Daoy (cell line): ENCODE data around the gene TNPO2. TPM values are rescaled to one million over a fixed set of nuclear protein-coding genes. Genes with fewer than 3 reads are reported as not detected.
A peak's percentile ranks its signal among the peaks of the same experiment; 100 is the strongest.

Experiments used
- DNase-seq: peaks from one replicate; pipeline ENCODE4 v3.0.0-alpha.2; 2015; ENCODE audit warnings: low read depth
- total RNA-seq: library from RNA; depleted of rRNA; stranded (reverse); fragments of >200 nt; shearing (Covaris generic); gene quantifications from 2 replicates; pipeline ENCODE4 v1.2.3, GENCODE V29; 2014

The TNPO2 gene
- total RNA-seq, 1 experiment from 2014 or later: 18.2 TPM

DNA sequence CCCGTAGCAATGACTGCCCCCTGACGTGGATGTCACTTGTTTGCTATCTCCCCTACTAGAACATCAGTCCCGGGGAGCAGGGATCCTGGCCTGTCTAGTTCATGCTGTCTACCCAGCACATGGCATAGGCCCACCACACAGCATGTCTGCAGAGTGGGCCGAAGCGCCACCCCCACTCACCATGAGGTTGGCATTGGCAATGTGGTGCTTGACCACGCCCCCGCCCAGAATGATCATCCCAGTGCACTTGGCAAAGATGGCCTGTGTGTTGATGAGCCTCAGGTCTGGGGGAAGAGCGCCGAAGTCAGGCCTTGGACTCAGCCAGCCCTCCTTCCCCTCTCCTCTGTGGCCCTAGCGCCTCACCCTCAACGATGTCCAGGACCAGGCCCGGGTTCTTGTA, 46.8 kb downstream of the TNPO2 start:
- DNase-seq: no peak

DNA sequence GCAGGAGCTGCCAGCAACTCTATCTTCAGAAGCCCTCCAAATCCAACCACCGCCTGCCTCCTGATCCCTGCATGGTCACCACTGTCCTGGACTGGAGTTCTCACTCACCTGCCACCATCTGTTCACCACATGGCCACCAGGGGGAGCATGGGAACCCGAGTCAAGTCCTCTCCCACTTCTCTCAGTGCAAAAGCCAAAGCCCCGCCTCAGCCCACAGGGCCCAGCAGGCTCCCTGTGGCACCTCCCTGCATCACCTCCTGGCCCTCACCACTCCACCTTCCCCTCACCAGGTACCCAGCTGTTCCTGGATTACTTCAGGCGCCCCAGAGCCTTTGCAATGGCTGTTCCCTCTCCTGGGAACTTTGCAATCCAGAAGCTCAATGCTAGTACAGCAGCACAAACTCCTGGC, 47.3 kb downstream of the TNPO2 start:
- DNase-seq: peak; percentile 83

DNA sequence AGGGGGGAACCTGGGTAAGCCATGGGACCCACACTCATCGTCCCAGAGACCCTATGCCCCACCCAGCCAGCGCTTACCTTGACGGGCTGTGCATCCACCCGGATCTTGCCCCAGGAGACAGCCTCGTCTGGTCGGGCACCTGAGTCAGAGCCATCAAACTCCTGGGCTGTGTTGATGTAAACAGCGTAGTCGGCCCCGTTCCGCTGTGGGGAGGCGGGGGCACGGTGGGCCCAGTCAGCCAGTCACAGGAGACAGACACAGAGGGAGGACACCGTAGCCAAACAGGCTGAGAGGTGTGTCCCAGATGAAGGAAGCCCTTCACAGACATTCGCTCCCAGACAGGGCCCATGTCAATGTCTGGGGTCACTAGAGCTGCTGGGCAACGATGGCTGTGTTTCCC, 47.8 kb downstream of the TNPO2 start:
- DNase-seq: no peak

DNA sequence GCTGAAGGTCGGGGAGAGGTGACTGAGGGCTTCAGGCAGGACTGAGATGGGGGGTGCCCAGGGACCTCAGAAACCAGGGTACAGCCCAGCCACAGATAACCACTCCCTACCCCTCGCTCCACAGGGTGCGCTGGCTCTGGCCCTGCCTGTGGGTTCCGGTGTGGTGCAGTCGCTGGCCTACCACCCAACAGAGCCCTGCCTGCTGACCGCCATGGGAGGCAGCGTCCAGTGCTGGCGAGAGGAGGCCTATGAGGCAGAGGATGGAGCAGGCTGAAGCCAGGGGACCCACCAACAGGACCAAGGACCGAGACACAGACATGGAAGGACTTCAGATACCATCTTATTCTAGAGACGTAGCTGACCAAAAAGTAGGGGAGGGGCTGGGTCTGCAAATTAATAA, 48.3 kb downstream of the TNPO2 start:
- DNase-seq: no peak

DNA sequence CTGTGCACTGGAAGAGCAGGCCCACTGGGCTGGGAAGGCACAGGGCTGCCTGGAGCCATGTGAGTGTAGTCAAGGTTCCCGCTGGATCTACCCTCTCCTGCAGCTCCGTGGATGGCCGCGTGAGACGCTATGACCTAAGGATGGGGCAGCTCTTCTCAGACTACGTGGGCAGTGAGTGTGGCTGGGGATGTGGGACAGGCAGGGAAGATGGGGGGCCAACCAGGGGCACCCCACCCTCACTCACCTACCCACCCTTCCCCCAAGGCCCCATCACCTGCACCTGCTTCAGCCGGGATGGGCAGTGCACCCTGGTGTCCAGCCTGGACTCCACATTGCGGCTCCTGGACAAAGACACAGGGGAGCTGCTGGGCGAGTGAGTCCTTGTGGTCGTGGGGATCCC, 51.0 kb downstream of the TNPO2 start:
- no peak for DNase-seq

DNA sequence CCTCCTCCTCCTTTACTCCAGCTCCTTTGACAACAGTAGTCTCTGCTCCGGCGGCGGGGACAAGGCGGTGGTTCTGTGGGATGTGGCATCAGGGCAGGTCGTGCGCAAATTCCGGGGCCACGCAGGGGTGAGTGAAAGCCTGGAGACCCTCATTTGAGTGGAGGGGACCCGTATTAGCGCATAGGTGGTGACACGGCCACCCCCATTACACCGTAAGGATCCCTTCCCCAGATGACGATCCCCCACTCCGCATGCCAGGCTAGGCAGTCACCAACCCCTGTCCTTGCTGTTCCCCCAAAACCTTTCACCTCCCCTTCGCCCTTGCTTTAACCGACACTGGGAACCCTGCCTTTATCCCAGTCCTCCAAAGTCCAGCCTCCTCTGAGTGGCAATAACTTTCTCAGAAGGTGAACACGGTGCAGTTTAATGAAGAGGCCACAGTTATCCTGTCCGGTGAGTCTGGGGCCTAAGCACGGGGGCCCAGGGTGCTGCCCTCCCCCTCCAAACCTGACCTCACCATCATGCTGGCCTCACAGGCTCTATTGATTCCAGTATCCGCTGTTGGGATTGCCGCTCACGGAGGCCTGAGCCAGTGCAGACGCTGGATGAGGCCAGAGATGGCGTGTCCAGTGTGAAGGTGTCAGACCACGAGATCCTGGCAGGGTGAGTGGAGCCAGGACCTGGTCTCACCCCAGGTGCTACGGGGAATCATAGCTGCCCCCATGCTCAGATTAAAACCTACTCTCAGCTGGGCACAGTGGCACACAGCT, 53.4 kb downstream of the TNPO2 start:
- DNase-seq: no peak

DNA sequence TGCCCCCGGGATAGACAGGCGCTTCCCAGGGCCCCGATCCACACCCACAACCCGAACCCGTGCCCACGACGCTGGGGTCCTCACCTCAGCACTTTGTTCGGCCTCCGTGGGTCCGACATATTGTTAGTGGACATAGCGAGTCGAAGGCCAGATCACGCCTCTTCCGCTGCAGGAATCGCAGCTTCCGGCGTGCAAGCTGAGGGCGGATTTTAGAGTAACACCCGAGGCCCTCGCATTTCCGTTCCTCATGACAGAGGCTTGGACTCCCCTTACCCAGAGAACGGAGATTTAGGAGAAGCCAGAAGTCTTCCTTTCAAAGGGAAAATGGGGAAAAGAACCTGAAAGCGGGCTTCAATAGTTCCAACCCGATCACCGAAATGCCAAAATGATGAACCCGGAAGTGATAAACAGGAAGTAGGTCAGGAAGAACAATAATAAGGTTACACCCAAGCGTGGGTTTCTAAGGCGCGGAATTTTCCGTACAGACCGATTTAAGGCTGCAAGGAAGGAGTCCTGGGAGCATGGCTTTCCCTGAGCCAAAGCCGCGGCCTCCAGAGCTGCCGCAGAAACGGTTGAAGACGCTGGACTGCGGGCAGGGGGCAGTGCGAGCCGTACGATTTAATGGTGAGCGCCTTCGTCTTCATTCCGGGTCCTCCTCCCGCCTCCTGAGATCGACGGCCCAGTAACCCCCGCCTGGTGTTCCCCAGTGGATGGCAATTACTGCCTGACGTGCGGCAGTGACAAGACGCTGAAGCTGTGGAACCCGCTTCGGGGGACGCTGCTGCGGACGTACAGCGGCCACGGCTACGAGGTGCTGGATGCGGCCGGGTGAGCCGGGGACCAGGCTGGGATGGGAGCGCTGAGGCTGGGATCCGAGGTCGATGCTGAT, 54.2 kb downstream of the TNPO2 start:
- DNase-seq: peak; percentile 84

DNA sequence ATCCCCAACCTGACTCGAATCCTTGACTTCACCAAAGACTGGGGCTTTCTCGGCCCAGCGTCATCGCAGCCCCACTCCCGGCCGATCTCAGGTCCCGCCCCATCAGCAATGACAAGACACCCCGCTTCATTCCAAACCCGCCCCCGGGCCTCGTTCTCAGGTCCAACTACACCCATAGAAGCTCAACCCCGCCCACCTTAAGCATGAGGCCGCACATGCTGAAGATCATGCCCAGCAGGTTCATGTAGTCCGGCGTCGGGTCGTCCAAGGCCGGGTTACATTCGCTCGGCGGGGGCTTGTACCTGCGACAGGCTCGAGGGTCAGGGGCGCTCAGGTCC, 54.8 kb downstream of the TNPO2 start:
- peak; percentile 45 for DNase-seq

DNA sequence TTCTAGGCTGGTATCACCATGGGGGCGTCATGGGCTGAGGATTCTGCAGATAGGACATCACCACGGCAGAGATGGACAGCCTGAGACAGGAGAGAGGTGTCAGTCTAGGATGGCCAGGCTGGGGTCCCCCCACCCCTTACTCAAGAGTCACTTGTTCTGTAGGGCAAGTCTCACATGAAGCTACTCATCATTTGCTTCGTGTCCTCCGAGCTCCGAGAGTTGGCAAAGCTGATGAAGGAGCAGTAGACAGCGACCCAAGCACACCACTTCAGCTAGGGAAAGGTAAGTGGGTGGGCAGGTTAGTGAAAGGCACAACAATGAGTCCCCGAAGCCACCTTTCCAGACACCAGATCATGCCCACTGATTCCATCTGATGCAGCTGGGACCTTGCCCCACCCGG, 55.4 kb downstream of the TNPO2 start:
- no peak for DNase-seq

DNA sequence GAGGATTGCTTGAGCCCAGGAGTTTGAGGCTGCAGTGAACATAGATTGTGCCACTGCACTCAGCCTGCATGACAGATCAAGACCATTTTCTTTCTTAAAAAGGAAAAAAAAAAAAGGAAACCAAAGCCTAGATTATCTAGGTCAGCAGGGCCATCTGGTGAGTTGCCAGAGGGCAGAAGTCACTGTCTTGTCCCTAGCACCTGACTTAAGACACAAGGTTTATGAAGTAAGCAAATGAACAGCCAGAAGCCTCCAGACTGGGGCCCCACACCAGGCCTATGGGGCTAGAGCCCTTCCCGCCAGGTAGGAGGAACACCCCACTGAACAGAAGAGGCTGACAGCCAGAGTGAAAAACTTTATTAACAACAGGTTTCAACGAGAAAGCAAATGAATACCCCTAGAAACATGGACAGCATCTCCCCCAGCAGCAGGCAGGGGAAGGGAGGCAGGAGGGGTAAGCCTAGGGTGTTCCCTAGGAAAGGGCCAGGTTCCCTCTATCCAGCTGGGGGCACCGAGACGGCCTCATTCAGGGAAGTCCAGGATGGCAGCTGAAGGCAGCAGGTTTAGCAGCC, 55.9 kb downstream of the TNPO2 start:
- DNase-seq: no peak

DNA sequence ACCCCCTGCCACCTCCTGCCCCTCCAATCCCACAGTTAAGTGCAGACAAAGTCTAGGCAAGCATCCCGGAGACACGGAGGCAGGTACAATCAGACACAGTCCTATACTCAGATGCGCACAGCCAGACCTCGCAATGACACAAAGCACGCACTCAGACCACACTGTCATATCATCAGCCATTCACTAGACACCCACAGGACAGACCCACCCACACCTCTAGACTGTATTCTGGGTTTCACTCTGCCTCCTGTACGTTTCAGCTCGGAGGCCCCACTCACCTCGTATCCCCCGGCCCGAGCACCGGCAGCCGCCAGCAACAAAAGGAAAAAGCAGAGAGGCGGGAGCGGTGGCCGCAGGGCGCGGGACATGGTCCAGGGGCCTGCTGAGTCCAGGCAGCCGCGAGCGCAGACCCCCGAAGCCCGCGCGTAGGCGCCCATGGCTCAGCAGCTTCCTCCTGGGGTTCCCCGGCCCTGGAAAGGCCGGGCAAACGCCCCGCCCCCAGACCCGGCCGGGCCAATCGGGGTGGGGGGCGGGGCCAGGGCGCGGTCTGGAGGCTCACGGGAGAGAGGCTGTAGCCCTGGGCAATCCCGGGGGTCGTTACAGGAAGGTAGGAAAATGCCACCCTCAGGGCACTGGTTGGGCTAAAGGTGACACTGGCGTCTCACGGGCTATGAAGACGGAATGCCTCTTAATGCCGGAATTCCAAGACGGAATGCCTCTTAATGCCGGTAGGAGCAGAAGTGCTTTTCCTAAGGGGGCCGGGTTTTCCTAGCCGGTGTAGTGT, 57.3 kb downstream of the TNPO2 start, which contains the start of the genes MAN2B1 and WDR83:
Gene MAN2B1 (minus strand): TSS at position 478 of the 784 bp plus-strand sequence. CDS start 41 bp downstream, at position 437.
Gene WDR83 (plus strand): TSS at position 543 of the 784 bp plus-strand sequence. CDS start 2,984 bp downstream, outside the sequence.
- DNase-seq: peak; percentile 84

DNA sequence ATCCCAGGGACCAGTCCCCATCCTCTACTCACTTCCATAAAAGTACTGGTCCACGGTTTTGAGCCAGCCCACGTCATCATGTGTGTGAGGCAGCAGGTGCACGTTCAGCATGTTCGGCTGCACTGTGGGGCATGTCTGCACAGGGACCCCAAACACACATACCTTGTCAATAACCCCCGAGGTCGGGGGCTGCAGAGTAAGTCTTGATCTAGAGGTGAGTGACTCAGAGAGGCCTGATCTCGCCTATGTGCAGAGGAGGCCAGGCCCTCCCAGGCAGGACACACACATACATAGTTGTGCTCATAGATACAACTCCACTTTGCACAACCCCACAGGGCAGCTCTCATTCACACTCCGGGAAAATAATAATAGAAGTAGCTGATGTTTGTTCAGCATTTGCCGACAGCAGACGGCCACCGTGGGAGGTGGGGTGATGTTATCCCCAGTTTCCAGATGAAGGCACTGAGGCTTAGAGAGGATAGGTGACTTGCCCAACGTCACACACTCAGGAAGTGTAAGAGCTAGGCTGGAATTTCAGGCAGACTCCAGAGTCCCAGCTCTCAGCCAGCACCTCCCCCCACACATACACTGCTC, 58.0 kb downstream of the TNPO2 start:
- DNase-seq: no peak

DNA sequence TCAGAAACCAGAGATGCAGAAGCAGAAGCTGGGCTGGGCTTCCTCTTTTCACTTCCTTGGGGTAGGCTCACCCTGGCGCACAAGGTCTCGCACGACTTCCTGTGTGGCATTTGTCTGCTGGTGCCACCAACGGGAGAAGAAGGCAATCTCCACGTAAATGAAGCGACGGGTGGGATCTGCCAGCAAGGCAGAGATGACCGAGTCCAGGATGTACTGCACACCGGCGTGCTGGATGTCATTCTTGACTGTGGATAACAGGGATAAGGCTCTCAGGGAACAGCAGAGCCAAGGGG, 58.5 kb downstream of the TNPO2 start:
- no peak for DNase-seq

DNA sequence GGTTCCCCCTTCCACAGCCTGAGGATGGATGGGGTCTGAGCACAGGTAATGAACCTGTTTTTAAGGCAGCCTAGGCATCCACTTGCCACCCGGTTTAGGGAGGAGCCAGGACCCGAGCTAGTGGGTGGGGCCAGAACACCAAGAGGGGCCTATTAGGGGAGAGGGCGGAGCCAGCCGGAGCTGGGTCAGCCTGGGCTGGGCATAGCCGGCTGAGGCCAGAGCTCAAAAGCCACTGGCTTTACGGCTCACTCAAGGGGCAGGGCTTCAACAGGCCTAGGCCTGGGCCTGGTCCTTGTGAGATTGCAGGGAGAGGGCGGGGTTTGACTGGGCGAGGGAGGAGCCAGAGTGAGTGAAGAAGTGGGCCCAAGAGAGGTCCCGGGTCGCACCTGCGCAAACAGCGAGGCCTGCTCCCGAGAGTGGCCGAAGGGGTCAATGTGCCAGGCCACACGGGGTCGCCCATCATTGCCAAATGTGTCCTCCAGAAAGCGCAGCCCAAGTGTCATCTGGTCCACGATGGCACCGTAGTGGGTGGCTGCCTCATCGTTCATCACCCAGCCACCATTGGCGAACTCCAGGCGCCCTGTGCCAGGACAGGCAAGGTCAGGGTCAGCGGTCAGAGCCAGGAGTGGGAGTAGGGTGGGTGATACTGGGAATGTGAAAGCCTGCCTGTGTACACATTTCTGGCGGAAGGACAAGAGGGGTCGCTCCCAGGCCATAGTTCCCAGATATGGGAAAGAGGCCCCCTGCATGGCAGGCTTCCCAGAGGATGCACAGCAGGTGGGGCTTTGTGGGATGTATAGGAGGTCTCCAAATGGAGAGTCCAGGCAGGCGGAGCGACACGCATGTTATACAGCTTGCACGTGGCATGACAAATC, 59.1 kb downstream of the TNPO2 start:
- DNase-seq: no peak

DNA sequence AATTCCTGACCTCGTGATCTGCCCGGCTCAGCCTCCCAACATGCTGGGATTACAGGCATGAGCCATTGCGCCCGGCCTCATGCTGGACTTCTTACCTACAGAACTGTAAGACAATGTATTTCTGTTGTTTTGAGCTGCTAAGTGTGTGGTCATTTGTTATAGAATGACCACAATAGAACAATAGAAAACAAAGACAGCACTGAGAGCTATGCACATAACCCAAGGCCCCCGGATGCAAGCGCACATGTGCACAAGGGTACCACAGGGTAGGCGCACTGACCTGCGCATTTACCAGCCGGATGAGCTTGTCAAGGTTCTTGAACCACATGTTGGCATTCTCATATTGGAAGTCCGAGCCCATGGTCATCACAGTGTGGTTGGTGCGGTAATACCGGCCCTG, 62.8 kb downstream of the TNPO2 start:
- DNase-seq: no peak

DNA sequence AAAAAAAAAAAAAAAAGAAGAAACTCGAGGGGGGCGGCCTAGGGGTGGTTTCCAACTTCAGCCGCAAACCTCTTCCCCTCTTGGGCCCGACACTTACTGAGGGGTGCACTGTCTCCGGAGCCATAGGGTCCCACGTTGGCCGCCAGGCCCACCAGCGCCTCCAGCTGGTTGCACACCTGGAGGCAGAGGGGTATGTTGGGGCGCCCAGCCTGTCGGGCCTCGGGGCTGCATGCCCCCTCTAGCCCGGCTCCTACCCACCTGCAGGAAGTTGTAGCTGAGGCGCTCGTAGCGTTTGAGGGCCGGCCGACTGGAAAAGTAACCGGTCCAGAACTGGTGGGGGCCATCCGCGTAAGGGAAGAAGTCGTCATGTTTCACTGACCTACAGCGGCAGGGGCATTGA, 65.8 kb downstream of the TNPO2 start:
- no peak for DNase-seq

DNA sequence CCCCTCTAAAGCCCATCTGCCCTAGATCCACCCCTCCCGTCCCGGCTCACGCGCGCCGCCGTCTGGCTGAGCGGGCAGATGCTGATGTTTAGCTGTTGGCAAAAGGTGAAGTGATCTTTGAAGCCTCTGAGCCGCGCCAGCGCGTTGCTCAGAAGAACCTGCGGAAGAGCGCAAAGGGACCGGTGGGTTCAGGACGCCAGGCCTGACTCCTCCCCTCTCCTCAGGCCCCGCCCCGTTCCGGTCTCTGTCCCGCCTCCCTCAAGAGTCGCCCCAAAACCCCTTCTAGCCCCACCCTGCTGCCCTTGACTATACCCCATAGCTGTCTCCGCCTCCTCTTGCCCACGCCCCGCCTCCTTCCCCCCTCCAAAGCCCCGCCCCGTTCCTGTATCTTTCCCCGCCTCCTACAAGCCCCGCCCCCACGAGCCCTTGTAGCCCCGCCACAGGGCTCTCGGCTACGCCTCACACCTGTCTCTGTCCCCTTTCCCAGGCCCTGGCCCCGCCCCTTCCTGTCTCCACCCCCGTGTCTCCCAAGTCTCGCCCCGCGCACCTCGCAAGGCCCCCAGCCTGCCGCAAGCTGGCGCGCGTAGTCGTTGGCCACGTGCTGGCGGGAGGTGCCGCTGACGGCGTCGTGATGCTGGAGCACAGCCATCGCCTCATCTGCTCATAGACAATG, 66.7 kb downstream of the TNPO2 start:
- no peak for DNase-seq

DNA sequence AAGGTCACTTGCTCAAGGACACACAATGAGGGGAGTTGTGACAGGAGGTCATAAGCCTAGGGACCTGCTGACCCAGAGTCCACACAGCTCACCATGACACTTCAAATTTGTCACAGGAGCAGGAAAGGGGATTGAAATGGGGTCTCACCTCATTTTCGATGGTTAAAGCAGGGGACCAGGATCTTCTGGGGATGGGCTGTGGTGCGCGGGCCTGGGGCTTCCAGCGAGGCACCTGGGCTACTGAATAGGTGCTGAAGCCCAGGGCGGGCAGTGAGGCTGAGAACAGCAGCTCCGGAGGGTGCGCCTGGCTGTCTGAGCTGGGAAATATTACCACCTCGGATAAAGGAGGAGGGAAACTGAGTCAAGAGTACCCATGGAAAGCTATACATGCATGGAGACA, 68.2 kb downstream of the TNPO2 start:
- DNase-seq: no peak

DNA sequence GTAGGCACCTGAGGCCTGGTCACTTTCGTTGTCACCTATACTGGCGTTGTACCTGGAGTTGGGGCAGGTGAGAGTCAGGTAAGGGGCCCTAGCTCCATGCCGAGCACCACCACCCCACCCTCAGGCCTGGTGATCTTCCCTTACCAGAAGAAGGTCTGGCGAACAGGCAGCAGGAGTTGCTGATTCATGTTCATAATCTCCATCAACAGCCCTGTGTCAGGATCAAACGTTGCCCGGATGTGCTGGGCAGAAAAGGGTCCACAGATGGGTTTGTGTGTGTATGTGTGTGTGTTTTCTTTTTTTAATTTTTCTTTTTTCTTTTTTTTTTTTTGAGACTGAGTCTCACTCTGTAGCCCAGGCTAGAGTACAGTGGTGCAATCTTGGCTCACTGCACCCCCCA, 71.5 kb downstream of the TNPO2 start:
- no peak for DNase-seq

DNA sequence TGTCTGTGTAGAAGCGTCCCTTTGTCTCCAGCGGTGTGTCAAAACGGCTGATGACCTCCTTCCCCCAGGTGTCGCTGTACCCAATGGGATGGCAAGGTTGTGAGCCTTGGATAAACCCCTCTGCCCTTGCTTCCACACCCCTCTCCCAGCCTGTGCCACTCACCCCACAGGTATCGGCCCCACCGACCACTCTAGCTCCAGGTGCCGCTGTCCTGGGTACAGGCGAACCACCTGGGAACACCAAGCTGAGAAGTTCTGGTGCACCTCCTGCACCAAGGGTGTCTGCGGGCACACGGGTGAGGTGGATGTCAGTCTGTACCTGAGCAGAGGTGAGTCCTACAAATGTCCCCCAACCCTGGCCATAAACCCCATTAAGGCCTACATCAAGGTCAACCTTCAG, 73.8 kb downstream of the TNPO2 start:
- DNase-seq: no peak
